HT-29 (cell line): ENCODE measurements around the gene PWWP2A. TPM values are rescaled to one million over a fixed set of nuclear protein-coding genes. Genes with fewer than 3 reads are reported as not detected.
"Not testable (repeated sequence)": the region's sequence is repeated elsewhere in the genome, so short reads cannot be mapped to it uniquely, and the experiment has no call there.

Experiments used
- DNase-seq: peaks from one replicate; pipeline ENCODE4 v3.0.0-alpha.2; 2015; ENCODE audit warnings: low spot score
- total RNA-seq: library from RNA; depleted of rRNA; stranded (reverse); fragments of >200 nt; shearing (Covaris generic); gene quantifications from 2 replicates; pipeline ENCODE4 v1.2.3, GENCODE V29; 2014; rRNA removed

Gene PWWP2A
- 22.0 and 25.4 TPM in 2 replicates for total RNA-seq

GRCh38 chr5:160119142-160119904 lies at the start of gene PWWP2A:
TSS of gene PWWP2A (minus strand) at chr5:160119450. CDS start at chr5:160119388, 62 bp downstream.
- peak; percentile 100 for DNase-seq

GRCh38 chr5:160167624-160168165 lies 48.4 kb upstream of the PWWP2A start:
- no peak for DNase-seq

- no peak for DNase-seq
Measured at GRCh38 chr5:160166973-160167623, 47.8 kb upstream of the PWWP2A start.

GRCh38 chr5:160166069-160166972 lies 47.1 kb upstream of the PWWP2A start:
- no peak for DNase-seq

- peak; percentile 97 for DNase-seq
Measured at GRCh38 chr5:160165137-160166068, 46.2 kb upstream of the PWWP2A start.

GRCh38 chr5:160162910-160163309 lies 43.7 kb upstream of the PWWP2A start:
- DNase-seq = no peak

GRCh38 chr5:160161626-160162025 lies 42.4 kb upstream of the PWWP2A start:
- DNase-seq = no peak

GRCh38 chr5:160160875-160161274 lies 41.6 kb upstream of the PWWP2A start:
- DNase-seq = not testable (repeated sequence)

GRCh38 chr5:160159991-160160792 lies 40.9 kb upstream of the PWWP2A start:
- no peak for DNase-seq

- no peak for DNase-seq
Measured at GRCh38 chr5:160158087-160158486, 38.8 kb upstream of the PWWP2A start.

GRCh38 chr5:160155017-160155750 lies 35.9 kb upstream of the PWWP2A start:
- peak; percentile 45 for DNase-seq

GRCh38 chr5:160152901-160153300 lies 33.7 kb upstream of the PWWP2A start:
- no peak for DNase-seq

- no peak for DNase-seq
Measured at GRCh38 chr5:160152287-160152686, 33.0 kb upstream of the PWWP2A start.

- DNase-seq = no peak
Measured at GRCh38 chr5:160151017-160151416, 31.8 kb upstream of the PWWP2A start.

- DNase-seq = no peak
Measured at GRCh38 chr5:160150381-160150780, 31.1 kb upstream of the PWWP2A start.

- DNase-seq = not testable (repeated sequence)
Measured at GRCh38 chr5:160144436-160144835, 25.2 kb upstream of the PWWP2A start.

- no peak for DNase-seq
Measured at GRCh38 chr5:160134332-160134731, 15.1 kb upstream of the PWWP2A start.

GRCh38 chr5:160133918-160134304 lies 14.7 kb upstream of the PWWP2A start:
- no peak for DNase-seq
